Middle frontal gyrus (tissue), 1 donor: ENCODE measurements around the gene LSM5.
"Not testable (repeated sequence)": the region's sequence is repeated elsewhere in the genome, so short reads cannot be mapped to it uniquely, and the experiment has no call there.

Source experiments
- DNase-seq: peaks from one replicate; pipeline ENCODE4 v3.0.0-alpha.2; 2015; ENCODE audit warnings: low spot score; ENCODE audit errors: extremely low spot score

Gene LSM5

DNA sequence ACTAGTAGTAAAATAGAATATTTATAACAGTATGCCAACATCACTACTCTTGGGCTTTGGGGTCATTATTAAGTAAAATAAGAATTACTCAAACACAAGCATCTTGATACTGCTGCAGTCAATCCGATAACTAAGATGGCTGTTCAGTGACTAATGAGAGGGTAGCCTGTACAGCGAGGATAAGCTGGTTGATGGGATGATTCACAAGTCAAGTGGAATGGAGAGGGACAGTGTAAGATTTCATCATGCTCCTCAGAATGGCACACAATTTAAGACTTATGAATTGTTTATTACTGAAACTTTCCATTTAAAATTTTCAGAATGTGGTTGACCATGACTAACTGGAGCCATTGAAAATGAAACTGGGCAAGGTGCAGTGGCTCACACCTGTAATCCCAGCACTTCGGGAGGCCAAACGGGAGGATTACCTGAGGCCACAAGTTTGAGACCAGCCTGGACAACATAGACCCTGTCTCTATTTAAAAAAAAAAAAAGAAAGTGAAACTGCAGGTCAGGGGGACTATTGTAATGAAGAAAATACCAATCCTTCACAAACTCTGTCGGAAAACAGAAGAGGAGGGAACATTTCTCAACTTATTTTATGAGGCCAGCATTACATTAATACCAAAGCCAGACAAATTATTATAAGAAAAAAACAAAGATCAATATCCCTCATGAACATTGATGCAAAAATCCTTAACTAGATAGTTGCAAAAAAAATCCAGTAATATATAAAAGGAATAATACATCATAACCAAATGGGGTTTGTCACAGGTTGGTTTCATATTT lies 16.3 kb upstream of the LSM5 start:
- DNase-seq = no peak

DNA sequence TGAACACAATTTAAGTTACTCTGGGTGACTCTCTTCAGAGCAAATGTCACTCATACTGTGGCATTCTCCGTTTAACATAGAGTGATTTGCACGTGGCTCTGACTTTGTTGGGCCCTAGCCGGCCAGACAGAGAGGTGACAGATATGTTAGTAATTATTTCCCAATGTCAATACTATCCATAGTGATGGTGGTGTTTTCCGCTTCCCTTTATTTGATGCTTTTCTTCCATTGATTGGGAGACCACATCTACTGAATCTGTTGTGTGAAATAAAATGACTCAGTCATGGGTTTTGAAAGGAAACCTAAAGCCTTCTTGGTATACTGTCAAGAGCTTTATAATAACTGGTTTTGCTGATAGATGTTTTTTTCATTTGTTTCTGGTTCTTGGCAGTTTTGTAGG lies 12.5 kb upstream of the LSM5 start:
- no peak for DNase-seq

DNA sequence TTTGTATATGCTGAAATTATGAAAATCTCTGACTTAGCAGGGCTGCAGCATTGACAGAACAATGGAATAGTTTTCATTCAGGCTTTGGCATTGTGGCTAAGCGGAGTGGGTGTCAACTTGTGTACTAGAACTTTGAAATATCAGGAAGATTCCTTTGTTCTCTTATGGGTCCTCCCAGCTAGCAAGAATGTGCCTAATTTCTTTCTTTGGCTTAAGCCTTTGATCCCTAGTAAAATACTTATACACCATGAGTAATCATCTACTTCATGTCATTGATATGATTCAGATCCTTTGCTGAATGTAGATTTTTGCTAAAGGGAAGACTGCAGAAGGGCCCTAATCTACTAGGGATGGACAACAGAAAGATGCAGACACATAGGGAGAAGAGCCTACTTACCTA lies 11.3 kb upstream of the LSM5 start:
- no peak for DNase-seq

DNA sequence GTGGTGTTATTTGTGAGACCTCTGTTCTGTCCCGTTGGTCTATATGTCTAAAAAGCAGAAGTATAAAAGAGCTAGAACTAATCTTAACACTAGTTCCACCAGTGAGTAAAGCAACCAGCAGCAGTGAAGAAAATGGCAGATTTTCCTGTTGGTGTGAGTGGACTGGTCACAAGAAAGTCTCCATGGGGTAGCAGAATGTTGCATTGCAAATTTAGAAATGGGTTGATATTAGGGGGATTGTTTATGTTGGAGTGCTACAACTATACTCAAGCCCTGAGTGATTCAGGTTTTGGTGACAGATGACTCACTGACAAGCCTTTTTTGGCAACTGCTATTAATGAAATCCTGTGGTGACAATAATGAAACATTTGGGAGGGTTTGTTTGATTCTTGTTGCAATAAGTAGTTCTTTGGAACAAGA lies 10.8 kb upstream of the LSM5 start:
- DNase-seq = no peak

DNA sequence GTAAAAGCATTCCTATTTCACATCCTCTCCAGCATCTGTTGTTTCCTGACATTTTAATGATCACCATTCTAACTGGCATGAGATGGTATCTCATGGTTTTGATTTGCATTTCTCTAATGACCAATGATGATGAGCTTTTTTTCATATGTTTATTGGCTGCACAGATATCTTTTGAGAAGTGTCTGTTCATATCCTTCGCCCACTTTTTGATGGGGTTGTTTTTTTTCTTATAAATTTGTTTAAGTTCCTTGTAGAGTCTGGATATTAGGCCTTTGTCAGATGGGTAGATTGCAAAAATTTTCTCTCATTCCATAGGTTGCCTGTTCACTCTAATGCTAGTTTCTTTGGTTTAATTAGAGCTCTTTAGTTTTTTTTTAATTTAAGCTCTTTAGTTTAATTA lies 10.0 kb upstream of the LSM5 start:
- DNase-seq = not testable (repeated sequence)

DNA sequence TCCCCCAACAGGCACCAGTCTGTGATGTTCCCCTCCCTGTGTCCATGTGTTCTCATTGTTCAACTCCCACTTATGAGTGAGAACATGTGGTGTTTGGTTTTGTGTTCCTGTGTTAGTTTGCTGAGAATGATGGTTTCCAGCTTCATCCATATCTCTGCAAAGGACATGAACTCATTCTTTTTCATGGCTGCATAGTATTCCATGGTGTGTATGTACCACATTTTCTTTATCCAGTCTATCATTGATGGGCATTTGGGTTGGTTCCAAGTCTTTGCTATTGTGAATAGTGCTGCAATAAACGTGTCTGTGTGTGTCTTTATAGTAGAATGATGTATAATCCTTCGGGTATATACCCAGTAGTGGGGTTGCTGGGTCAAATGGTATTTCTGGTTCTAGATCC lies 9.6 kb upstream of the LSM5 start:
- DNase-seq = not testable (repeated sequence)

DNA sequence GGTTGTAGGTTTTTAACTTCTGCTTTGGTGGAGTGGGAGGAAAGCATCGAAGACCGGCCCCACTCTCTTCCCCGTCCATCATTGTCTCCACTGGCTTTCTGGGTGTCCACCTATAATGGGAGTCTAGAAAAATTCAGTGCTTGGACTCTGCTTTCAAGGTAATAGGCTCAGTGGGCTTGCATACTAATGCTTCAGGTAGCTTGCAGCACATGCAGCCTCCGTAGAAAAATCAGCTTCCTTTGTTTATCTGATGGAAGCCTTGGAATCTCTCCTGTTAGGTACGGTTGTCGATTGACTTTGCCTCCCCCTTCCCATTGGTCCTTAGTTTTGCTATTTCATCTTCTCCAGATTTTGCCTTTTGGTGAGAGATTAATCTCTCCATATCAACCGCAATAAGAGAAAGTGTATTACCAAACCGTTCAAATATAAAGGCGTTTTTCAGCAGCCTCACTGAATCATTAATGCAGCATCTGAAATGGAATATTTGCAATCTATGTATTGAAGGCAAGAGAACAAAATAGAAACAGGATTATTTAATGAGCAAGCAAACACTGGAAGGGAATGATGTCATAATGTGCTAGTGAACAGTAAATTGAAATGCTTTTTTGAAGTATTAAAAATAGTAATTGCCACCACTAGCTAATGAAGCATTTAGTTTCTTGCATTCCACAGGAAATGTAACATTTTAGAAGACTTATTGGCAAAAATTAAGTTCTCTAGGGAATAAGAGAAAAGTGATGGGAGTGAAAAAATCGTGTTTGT lies 6.1 kb upstream of the LSM5 start:
- DNase-seq = no peak

DNA sequence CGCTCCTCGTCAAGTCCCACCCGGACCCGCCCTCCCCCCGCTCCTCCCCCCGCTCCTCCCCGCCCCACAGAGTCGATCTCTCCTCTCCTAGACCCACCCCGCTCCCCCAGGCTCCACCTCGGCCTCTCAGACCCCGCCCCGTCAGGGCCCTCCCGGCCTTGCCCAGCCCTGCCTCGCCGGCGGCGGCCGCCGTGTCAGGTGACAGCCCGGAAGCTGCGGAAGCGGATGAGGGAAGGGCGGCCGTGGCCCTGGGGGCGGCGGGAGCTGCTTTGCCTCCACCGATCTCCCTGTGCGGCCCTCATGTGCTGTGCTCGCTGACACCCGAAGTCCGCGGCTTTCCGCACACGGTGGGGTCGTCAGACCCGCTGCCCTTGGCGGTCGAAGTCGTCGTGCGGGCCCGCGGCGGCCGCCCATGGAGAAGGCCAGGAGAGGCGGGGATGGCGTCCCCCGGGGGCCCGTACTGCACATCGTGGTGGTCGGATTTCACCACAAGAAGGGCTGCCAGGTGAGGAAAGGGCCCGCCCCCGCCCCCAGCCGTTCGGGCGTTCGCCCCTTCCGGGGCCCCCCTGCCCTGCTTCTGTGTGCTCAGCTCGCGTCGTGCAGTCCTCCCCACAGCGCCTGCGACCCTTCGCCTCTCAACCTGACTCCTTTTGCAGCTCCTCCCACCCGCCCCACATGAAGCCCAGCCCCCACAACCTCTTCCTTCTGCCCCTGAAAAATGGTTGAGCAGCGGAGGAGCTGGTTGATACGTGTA lies 5.3 kb upstream of the LSM5 start, which contains the start of gene AVL9:
TSS of gene AVL9 (plus strand) at position 192 of the 754 bp plus-strand sequence. CDS start at position 413, 221 bp downstream.
- DNase-seq = peak; percentile 82

DNA sequence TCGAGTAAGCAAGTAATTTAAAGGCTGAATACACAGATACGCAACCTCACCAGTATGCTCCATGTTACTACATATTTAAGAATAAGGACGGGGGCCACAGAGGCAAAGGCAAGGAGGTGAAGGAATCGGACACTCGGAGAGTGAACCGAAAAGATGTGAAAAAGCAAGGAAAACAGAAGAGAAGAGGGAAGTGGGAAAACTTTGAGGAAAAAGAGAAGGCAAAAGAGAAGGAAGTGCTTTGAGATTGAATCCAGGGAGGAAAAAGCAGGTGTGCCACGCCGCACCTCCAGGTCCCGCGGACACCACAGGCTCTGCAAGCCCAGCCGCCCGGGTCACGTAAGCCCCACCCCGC lies 4.7 kb upstream of the LSM5 start:
- DNase-seq = no peak

DNA sequence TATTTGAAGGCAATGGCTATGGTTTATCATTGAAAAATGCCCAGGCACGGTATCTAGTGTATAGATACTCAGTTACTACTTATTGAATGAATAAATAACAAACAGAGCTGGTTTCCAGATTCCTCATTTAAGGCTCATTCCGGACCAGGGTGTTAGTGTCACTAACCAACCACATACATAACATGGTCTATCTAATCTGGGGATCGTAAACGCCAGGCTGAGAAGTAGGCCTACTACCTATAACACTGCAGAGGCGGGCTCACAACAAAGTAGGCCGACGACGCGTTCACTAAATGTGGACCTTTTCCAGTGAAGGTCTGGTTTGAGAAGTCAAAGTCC lies 423 bp downstream of the LSM5 start:
- no peak for DNase-seq

DNA sequence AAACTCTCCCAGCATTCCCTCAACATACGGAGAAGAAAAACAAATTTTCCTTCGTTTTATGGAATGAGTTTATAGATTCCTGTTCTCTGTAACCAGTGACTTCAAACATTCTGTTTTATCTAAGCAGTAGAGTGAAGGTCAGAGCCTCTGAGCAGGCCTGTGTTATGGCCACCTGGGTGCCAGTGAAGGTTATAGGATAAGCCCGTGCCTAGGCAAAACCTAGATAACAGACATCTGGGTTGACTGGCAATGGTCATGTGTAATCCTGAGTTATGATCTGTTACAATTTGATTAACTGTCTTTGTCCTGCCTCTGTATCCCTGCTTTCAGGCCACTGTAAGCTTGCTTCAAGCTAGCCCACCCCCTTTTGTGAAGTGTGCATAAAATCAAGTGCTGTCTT lies 8.3 kb downstream of the LSM5 start:
- no peak for DNase-seq

DNA sequence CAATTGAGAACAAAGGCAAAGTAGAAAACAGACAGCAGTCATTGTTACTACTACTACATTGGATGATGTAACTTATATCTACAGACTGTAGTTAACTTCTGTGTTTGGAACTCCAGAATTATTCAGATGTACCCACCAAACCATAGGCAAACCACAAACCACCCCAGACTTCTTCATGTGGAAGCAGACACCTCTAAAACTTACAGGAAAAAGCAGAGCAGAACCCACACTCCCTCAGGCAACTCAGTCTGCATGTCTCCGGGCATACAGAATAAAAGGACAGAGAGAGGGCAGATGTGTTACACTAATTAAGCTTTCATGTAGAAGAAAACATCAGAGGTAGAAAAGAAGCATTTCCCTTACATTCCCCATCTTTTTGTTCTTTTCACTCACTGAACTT lies 9.0 kb downstream of the LSM5 start:
- no peak for DNase-seq

DNA sequence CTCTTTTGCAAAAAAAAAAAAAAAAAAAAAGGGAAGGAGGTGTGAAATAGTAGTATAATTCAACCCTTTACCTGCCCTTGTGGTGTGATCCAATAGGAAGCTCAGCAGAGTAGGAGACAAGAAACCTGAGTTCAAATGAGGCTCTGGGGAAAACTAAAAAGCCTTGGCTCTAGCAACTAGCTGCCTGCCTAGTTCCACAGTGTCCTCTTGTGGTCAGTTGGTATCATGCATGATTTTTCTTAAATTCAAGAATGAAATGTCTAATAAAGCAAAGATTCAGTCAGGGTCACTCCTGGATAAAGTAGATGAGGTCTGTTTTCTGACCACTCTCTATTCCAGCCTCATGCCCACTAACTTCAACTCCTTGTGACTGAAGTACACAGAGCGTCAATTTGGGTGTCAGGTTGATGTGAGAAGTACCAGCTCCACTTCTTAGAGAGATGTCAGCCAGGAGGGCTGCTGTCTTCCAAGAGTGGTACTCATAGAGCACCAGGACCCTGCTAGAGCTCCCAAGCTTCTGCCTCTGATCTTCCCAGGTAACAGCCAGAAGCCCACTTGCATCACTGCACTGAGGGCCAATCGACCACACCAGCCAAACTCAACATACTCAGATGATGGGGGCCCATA lies 10.5 kb downstream of the LSM5 start:
- no peak for DNase-seq

DNA sequence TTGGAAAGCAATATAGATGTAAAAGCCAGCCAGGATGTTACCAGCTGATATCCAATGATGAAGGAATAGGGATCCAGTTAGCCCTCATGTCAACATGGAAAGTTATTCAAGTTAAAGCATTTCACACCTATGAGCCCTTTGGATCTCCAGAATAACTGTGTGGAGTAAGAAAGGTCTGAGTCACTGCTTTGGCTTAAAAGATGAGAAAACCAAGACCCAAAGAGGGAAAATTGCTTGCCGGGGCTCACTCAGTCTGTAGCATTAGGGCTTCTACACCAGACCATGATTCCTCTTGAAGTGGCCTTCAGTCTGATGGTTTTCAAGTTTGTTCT lies 12.6 kb downstream of the LSM5 start:
- DNase-seq = no peak

DNA sequence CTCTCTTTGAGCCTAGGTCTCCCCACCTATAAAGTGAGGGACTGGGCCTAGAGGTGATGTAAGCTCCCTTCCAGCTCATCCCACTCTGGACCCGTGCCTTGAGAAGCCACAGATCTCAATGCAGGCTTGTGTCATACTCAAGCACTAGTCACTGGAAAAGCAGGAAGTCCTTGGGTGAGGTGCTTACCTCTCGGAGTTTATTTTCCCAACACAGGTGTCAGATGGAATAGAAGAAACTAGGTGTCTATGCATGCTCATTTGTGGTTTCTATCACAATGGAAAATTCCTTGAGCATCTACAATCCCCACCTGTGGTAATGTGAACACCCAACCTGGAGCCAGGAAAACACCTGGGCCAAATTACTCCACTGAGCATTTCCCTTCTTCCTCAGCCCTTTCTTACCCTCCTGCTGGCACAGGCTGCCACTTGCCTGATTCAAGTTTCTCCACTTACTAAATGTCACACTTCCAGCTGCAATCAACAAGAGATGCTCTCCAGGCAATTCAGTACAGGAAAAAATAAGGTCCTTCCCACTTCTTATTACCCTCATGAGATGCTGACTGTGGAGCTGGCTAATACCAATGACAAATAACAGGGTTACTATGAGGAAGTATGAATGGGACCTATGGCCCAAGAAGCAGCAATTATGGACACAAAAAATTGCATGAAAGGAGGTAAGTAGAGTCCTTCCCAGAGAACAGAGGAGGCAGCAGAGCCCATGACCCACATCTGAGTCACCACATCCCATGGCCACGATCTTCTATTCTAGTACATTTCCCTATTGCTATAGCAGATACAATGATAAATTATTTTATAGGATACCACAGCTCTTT lies 13.1 kb downstream of the LSM5 start:
- DNase-seq = no peak

DNA sequence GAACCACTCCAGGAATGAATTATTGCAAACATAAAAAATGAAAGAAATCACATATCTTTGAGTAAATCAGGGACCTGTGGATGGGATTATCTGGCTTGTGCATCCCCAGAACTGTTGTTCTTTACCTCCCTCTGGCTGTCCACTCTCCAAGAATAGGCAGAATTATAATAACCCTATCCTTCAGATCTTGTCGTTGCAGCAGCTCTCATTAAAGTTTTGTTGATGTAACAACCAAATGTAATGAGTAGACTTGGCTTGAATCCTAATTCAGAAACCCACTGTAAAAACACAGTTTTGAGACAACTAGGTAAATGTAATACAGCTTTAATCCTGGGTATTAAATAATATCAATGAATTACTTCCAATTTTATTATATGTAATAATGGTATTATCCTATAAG lies 16.2 kb downstream of the LSM5 start:
- no peak for DNase-seq

DNA sequence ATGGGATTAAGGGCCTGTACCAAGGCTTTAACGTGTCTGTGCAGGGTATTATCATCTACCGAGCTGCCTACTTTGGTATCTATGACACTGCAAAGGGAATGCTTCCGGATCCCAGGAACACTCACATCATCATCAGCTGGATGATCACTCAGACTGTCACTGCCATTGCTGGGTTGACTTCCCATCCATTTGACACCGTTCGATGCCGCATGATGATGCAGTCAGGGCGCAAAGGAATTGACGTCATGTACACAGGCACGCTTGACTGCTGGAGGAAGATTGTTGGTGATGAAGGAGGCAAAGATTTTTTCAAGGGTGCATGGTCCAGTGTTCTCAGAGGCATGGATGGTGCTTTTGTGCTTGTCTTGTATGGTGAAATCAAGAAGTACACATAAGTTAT lies 18.2 kb downstream of the LSM5 start:
- no peak for DNase-seq

DNA sequence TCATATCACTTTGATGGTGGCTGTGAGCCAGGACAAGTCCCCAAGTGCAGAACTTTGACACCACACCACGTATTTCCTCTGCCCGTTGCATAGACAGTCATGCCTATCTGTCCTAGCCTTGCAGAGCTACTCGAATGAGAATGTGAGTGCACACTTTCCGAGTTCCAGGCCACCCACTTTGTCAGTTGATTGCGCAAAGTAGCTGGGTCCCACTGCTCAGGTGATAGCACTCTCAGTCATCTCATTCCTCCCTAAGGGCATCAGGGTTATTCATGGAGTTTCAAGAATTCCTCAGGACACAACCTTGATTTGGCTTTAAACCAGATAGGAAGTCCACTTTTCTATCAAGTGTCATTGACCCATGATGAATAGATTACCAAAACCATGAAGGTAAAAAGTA lies 19.3 kb downstream of the LSM5 start:
- DNase-seq = no peak

DNA sequence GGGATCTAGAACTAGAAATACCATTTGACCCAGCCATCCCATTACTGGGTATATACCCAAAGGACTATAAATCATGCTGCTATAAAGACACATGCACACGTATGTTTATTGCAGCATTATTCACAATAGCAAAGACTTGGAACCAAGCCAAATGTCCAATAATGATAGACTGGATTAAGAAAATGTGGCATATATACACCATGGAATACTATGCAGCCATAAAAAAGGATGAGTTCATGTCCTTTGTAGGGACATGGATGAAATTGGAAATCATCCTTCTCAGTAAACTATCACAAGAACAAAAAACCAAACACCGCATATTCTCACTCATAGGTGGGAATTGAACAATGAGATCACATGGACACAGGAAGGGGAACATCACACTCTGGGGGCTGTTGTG lies 20.2 kb downstream of the LSM5 start:
- not testable (repeated sequence) for DNase-seq

DNA sequence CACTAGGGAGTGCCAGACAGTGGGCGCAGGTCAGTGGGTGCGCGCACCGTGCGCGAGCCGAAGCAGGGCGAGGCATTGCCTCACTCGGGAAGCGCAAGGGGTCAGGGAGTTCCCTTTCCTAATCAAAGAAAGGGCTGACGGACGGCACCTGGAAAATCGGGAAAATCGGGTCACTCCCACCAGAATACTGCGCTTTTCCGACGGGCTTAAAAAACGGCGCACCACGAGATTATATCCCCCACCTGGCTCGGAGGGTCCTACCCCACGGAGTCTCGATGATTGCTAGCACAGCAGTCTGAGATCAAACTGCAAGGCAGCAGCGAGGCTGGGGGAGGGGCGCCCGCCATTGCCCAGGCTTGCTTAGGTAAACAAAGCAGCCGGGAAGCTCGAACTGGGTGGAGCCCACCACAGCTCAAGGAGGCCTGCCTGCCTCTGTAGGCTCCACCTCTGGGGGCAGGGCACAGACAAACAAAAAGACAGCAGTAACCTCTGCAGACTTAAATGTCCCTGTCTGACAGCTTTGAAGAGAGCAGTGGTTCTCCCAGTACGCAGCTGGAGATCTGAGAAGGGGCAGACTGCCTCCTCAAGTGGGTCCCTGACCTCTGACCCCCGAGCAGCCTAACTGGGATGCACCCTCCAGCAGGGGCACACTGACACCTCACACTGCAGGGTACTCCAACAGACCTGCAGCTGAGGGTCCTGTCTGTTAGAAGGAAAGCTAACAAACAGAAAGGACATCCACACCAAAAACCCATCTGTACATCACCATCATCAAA lies 25.4 kb downstream of the LSM5 start:
- not testable (repeated sequence) for DNase-seq
